Measurements from ENCODE around the gene ARFGEF3. TPM values are rescaled to one million over a fixed set of nuclear protein-coding genes. Genes with fewer than 3 reads are reported as not detected.

Gene ARFGEF3
- total RNA-seq, 1 donor from 2014 or later: 0.08 TPM

DNA sequence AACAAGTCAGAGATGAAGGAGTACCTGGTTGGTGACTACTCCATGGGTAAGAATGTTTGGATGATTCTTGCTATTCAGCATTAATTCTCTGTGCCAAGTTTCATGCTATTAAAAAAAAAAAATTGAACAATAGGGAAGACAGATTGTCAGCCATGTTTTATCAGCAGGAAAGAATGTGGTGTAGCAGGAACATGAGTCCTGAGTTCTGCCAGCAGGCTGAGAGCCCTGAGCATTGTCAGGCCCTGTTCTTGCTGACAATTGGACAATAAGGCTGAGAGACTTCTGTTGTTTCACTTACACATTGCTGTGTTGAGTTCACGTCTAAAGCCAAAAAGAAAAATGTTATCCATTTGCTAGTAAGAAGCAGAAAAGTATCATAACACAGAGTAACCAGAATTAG, 145.6 kb downstream of the ARFGEF3 start:
- DNase-seq (ENCODE audit: extremely low spot score, unreplicated experiment): no peak
- Mint-ChIP-seq H3K36me3 (ENCODE audit: unreplicated experiment) (no peaks in the 10 kb centered on the region), H3K27ac (ENCODE audit: unreplicated experiment) (no peak overlapping the region), H3K4me3 (ENCODE audit: unreplicated experiment) (no peak overlapping the region), H3K9me3 (ENCODE audit: unreplicated experiment) (no peaks in the 10 kb centered on the region), H3K4me1 (ENCODE audit: unreplicated experiment) (no peaks in the 10 kb centered on the region), H3K27me3 (ENCODE audit: unreplicated experiment) (peaks cover 4% of the 10 kb centered on the region)
- TF ChIP-seq, protein P1, sequence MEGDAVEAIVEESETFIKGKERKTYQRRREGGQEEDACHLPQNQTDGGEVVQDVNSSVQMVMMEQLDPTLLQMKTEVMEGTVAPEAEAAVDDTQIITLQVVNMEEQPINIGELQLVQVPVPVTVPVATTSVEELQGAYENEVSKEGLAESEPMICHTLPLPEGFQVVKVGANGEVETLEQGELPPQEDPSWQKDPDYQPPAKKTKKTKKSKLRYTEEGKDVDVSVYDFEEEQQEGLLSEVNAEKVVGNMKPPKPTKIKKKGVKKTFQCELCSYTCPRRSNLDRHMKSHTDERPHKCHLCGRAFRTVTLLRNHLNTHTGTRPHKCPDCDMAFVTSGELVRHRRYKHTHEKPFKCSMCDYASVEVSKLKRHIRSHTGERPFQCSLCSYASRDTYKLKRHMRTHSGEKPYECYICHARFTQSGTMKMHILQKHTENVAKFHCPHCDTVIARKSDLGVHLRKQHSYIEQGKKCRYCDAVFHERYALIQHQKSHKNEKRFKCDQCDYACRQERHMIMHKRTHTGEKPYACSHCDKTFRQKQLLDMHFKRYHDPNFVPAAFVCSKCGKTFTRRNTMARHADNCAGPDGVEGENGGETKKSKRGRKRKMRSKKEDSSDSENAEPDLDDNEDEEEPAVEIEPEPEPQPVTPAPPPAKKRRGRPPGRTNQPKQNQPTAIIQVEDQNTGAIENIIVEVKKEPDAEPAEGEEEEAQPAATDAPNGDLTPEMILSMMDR (IDR thresholded peaks at IDR 0.05): no peak

DNA sequence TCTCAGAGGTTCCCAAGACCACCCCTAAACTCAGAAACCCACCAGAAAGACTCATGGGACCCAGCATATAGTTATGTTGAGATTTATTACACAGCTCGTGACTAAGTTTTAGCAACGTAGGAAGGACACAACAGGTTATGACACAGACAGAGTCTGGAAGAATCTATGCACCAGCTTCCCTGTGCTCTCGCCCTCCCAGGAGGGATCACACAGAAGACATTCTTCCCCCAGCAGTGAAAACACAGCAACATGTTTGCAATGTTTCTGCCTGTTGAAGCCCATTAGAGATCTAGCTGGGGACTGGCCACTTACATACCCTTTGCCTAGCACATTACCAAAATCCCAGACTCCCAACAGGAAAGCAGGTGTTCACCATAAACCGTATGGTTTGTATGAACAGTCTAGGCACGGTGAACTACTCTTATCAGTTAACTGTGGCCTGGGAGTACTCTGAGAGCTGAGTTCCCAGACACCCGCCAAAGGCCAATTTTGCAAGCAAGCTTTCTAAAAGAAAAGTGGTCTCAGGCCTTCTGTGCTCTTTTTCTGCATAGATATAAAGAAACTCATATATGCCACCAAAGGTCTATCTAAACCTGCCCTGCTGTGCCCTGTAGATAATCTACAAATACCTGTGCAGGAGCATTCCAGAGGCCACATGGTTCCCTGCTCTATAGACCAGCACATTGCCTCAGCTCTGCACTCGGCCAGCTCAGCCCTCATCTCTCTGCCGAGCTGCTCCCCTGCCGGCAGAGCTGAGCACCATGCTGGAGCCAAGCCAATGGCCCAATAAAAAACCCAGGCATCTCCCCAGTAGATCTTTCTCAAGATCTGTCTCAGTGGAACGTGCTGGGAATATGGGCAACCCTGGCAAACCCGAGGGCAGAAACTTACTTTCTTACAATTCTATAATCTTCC, 146.3 kb downstream of the ARFGEF3 start:
- Mint-ChIP-seq H3K36me3 (ENCODE audit: unreplicated experiment) (no peaks in the 10 kb centered on the region), H3K27ac (ENCODE audit: unreplicated experiment) (no peak overlapping the region), H3K4me1 (ENCODE audit: unreplicated experiment) (no peaks in the 10 kb centered on the region), H3K9me3 (ENCODE audit: unreplicated experiment) (no peaks in the 10 kb centered on the region), H3K27me3 (ENCODE audit: unreplicated experiment) (peaks cover 5% of the 10 kb centered on the region), H3K4me3 (ENCODE audit: unreplicated experiment) (no peak overlapping the region)
- TF ChIP-seq, protein P1 (IDR thresholded peaks at IDR 0.05): no peak
- DNase-seq (ENCODE audit: extremely low spot score, unreplicated experiment): no peak

DNA sequence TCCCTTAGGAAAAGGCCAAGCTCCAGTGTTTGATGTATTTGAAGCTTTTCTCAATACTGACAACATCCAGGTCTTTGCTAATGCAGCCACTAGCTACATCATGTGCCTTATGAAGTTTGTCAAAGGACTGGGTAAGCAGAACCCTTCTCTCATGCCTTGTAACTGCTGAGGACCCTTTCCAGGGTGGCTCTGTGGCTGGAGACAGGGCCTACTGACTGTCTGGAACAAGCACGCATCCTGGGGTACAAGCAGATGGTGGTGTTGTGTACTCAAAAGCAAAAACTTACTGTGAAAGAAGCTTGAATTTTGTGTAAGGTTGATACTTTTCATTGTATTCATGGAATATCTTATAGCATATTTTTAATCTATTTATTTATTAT, 147.0 kb downstream of the ARFGEF3 start:
- H3K27me3 Mint-ChIP-seq (ENCODE audit: unreplicated experiment): peaks cover 5% of the 10 kb centered on the region
- H3K9me3 Mint-ChIP-seq (ENCODE audit: unreplicated experiment): no peaks in the 10 kb centered on the region
- H3K27ac Mint-ChIP-seq (ENCODE audit: unreplicated experiment): no peak overlapping the region
- TF ChIP-seq, protein P1 (IDR thresholded peaks at IDR 0.05): no peak
- DNase-seq (ENCODE audit: extremely low spot score, unreplicated experiment): no peak
- H3K4me1 Mint-ChIP-seq (ENCODE audit: unreplicated experiment): no peaks in the 10 kb centered on the region
- H3K4me3 Mint-ChIP-seq (ENCODE audit: unreplicated experiment): no peak overlapping the region
- H3K36me3 Mint-ChIP-seq (ENCODE audit: unreplicated experiment): no peaks in the 10 kb centered on the region

DNA sequence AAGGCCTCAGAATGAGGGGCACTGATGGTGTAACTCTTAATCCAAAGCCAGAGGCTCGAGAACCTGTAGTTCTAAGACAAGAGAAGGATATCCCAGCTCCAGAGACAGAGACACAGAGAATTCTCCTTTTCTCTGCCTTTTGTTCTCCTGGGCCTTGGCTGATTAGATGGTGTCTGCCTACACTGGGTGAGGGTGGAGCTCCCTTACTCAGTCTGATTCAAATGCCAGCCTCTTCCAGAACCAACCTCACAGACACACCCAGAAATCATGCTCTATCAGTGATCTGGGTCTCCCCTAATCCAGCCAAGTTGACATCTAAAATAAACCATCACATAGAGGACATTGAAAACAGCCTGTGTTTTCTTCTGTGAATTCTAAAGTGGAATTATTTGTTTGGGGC, 148.0 kb downstream of the ARFGEF3 start:
- TF ChIP-seq, protein P1 (IDR thresholded peaks at IDR 0.05): no peak
- H3K9me3 Mint-ChIP-seq (ENCODE audit: unreplicated experiment): no peaks in the 10 kb centered on the region
- no peak for DNase-seq (ENCODE audit: extremely low spot score, unreplicated experiment)
- H3K27ac Mint-ChIP-seq (ENCODE audit: unreplicated experiment): no peak overlapping the region
- no peak overlapping the region for H3K4me3 Mint-ChIP-seq (ENCODE audit: unreplicated experiment)
- peaks cover 3% of the 10 kb centered on the region for H3K27me3 Mint-ChIP-seq (ENCODE audit: unreplicated experiment)
- H3K4me1 Mint-ChIP-seq (ENCODE audit: unreplicated experiment): no peaks in the 10 kb centered on the region
- no peaks in the 10 kb centered on the region for H3K36me3 Mint-ChIP-seq (ENCODE audit: unreplicated experiment)

DNA sequence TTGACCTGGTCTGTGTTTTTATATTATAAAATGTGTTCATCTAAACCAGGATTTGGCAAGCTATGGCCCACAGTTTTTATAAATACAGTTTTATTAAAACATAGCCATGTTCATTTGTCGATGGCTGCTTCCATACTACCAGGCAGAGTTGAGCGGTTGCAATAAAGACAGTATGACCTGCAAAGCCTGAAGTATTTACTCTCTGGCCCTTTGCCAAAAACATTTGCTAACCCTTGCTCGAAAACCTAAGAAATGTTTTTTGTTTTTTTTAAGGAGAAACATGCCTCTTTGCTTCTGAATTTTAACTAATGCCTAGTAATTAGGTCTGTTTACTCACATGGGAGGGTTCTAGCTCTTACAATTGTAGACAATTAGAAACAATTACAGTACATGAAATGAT, 148.6 kb downstream of the ARFGEF3 start:
- H3K9me3 Mint-ChIP-seq (ENCODE audit: unreplicated experiment): no peaks in the 10 kb centered on the region
- no peaks in the 10 kb centered on the region for H3K36me3 Mint-ChIP-seq (ENCODE audit: unreplicated experiment)
- H3K4me1 Mint-ChIP-seq (ENCODE audit: unreplicated experiment): no peaks in the 10 kb centered on the region
- DNase-seq (ENCODE audit: extremely low spot score, unreplicated experiment): no peak
- H3K4me3 Mint-ChIP-seq (ENCODE audit: unreplicated experiment): no peak overlapping the region
- H3K27ac Mint-ChIP-seq (ENCODE audit: unreplicated experiment): no peak overlapping the region
- H3K27me3 Mint-ChIP-seq (ENCODE audit: unreplicated experiment): peaks cover 4% of the 10 kb centered on the region
- TF ChIP-seq, protein P1 (IDR thresholded peaks at IDR 0.05): no peak

Measured in osteocyte (in vitro differentiated cells).